HG03135 (cell line): ENCODE data around the gene SENP8.
"Not testable (repeated sequence)": the region's sequence is repeated elsewhere in the genome, so short reads cannot be mapped to it uniquely, and the experiment has no call there.

Source experiments
- ATAC-seq: cut with Tn5 transposase; IDR thresholded peaks from one replicate; pipeline ENCODE4 v1.9.1; 2021; ENCODE audit warnings: mild to moderate bottlenecking, moderate library complexity; ENCODE audit not compliant: unreplicated experiment

SENP8 gene

GRCh38 chr15:72118017-72118978 lies at the start of gene SENP8, which contains the start of gene MYO9A:
SENP8 (plus strand) TSS chr15:72118403; CDS start chr15:72139624, 21,221 bp downstream.
MYO9A (minus strand) TSS chr15:72118150; CDS start chr15:72046563, 71,587 bp downstream.
- peak; percentile 65 for ATAC-seq

DNA sequence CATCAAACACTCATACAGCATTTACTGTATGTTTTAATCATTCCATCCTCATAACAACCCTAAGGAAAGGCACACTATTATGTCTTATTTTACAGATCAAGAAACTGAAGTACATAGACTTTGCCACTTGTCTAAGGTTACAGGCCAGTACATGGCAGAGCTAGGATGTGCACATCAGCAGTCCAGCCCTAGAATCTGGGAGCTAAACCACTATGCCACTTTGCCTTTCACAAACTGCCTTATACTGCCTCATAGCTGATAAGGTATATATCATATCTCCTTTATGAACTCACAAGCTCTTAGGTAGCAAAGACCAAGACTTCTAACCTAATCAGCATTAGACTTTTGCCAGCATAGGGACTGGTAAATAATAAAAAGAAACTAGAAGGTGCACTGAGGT lies 49.3 kb upstream of the SENP8 start:
- ATAC-seq = no peak

DNA sequence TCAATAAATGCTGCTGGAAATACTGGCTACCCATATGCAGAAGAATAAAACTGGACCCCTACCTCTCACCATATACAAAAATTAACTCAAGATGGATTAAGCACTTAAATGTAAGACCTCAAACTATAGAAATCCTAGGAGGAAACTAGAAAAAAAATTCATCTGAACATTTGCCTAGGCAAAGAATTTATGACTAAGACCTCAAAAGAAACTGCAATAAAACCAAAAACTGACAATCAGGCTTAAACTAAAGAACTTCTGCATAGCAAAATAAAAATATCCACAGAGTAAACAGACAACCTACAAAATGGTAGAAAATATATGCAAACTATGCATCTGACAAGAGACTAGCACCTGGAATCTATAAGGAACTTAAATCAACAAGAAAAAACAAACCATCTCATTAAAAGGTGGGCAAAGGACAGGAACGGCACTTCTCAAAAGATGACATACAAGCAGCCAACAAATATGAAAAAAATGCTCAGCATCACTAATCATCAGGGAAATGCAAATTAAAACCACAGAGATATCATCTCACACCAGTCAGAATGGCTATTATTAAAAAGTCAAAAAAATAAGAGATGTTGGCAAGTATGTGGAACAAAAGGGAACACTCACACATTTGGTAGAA lies 47.3 kb upstream of the SENP8 start:
- ATAC-seq = no peak

- not testable (repeated sequence) for ATAC-seq
Observed at GRCh38 chr15:72071448-72071825, 46.8 kb upstream of the SENP8 start.

GRCh38 chr15:72074335-72075060 lies 43.7 kb upstream of the SENP8 start:
- ATAC-seq = no peak

DNA sequence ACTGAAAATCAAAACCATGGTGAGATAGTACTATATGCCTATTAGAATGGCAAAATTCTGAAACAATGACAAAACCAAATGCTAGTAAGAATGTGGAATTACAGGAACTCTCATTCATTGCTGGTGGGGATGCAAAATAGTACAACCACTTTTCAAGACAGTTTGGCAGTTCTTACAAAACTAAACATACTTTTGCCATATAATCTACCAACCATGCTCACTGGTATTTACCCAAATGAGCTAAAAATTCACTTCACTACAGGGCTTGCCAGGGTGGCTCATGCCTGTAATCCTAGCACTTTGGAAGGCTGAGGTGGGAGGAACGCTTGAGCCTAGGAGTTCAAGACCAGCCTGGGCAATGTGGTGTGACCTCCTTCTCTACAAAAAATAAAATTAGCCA lies 40.3 kb upstream of the SENP8 start:
- no peak for ATAC-seq

DNA sequence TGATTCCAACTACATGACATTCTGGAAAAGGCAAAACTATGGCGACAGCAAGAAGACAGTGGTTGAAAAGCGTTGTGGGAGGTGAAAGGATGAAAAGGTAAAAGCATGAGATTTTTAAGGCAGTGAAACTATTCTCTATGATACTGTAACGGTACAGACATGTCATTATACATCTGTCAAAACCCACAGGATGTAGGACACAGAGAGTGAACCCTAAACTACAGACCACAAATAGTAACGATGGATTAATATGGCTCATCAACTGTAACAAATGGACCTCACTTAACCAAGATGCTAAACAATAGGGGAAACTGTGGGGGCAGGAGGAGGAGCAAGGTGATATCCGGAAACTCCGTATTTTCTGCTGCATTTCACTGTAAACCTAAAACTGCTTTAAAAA lies 39.3 kb upstream of the SENP8 start:
- ATAC-seq = peak; percentile 74

DNA sequence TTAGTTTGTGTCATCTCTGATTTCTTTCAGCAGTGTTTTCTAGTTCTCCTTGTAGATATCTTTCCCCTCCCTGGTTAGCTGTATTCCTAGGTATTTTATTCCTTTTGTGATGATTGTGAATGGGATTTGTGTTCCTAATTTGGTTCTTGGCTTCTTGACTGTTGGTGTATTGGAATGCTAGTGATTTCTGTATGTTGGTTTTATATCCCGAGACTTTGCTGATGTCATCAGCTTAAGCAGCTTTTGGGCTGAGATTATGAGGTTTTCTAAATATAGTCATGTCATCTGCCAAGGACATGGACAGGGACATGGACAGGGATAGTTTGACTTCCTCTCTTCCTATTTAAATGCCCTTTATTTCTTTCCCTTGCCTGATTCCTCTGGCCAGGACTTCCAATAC lies 36.0 kb upstream of the SENP8 start:
- ATAC-seq = no peak

GRCh38 chr15:72086010-72086697 lies 32.0 kb upstream of the SENP8 start:
- no peak for ATAC-seq

DNA sequence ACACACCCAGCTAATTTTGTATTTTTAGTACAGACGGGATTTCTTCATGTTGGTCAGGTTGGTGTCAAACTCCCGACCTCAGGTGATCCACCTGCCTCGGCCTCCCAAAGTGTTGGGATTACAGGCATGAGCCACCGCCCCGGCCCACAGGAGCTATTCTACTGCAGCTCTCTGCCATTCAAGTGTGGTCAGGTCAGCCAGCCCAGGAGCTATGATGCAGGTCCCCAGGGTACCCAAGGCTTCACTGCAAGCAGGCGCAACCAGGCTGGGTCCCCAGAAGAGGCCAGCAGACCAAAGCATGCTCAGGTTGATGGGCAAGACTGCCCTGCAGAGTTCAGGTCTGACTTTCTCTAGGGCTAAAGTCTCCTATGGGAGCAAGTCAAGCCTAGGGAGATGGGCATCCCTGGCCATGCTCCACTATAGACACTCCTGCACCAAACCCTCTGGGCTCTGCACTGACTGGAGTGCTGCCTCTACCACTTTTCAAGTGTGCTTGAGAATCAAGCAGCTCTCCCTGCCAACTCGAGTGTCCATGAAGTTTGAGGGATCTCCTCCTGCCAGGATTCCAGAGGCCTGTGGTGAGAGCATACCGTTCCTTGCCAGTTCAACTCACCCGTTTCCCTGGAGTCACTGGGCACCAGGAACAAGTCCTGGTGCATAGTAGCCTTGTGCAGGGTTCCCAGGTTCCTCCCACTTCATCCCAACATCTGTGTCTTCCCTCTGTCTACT lies 31.1 kb upstream of the SENP8 start:
- ATAC-seq = no peak

DNA sequence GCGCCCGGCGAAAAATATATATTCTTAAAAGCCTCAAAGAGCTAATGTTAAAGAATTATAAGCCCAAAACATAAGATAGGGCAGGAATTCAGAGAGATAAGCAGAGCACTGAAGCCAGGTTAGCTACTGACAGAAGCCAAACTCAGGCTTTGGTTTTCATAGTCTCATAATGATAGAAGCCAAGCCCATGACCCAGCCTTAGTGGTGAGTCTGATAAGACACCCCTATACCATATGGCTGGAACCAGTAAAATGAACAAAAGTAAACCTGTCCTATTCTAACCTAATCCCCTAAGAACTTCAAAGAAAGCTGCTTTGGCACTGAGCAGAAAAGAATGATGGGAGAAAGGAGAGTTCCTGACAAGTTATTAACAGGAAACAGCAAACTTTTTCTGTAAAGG lies 26.2 kb upstream of the SENP8 start:
- no peak for ATAC-seq

DNA sequence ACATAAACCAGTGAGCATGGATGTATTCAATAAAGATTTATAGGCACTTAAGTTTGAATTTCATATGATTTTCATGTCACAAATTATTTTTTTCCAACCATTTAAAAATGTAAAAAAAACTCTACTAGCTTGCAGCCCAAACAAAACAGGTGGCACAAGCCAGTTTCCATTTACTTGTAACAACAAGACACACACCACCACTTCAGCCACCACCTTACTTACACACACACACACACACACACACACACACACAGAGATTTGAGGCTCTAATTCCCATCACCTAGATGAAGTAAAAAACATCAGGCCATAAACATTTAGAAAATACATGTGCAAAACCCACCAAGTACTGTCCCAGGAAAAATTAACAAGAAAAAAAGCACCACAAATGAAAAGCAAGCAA lies 25.5 kb upstream of the SENP8 start:
- ATAC-seq = no peak

DNA sequence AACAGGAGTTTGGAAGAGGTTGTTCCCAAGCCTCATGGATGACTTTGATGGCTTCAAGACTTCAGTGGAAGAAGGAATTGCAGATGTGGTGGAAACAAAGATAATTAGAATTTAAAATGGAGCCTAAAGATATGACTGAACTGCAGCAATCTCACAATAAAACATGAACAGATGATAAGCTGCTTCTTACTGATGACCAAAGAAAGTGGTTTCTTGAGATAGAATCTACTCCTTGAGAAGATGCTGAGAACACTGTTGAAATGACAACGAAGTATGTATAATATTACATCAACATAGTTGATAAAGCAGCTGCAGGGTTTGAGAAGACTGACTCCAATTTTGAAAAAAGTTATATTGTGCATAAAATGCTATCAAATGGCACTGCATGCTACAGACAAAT lies 21.4 kb upstream of the SENP8 start:
- ATAC-seq = no peak

- no peak for ATAC-seq
Observed at GRCh38 chr15:72098040-72098439, 20.2 kb upstream of the SENP8 start.

DNA sequence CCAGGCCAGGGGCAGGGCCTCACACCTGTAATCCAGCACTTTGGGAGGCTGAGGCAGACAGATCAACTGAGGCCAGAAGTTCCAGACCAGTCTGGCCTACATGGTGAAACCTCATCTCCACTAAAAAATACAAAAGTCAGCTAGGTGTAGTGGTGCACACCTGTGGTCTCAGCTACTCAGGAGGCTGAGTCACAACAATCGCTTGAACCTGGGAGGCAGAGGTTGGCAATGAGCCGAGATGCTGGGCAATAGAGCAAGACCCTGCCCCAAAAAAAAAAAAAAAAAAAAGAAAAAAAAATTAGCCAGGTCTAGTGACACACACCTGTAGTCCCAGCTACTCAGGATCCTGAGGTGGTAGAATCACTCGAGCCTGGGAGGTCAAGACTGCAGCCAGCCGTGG lies 19.0 kb upstream of the SENP8 start:
- ATAC-seq = no peak

DNA sequence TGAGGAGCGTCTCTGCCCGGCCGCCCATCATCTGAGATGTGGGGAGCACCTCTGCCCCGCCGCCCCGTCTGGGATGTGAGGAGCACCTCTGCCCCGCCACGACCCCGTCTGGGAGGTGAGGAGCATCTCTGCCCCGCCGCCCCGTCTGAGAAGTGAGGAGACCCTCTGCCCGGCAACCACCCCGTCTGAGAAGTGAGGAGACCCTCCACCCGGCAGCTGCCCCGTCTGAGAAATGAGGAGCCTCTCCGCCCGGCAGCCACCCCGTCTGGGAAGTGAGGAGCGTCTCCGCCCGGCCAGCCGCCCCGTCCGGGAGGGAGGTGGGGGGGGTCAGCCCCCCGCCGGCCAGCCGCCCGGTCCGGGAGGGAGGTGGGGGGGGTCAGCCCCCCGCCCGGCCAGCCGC lies 17.7 kb upstream of the SENP8 start:
- not testable (repeated sequence) for ATAC-seq

DNA sequence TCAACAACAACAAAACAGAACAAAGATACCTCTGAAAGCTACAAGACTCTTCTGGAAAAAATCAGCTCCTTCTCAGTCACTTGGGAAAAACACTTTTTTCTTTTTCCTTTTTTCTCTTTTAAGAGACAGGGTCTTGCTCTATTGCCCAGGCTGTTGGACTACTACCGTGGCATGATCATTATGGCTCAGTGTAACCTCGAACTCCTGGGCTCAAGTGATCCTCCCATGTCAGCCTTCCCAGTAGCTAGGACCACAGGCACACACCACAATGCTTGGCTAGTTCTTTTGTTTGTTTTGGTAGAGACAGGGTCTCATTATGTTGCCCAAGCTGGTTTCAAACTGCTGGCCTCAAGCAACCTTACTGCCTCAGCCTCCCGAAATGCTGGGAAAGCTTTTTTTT lies 13.1 kb upstream of the SENP8 start:
- ATAC-seq = no peak

- ATAC-seq = no peak
Observed at GRCh38 chr15:72106068-72106467, 12.1 kb upstream of the SENP8 start.

GRCh38 chr15:72110355-72110754 lies 7.8 kb upstream of the SENP8 start:
- no peak for ATAC-seq

GRCh38 chr15:72112116-72112515 lies 6.1 kb upstream of the SENP8 start:
- ATAC-seq = no peak
